DND-41 (cell line): ENCODE results near the gene SERPINE2.

Experiments
- ATAC-seq: fragments of 200-7000 bp; cut with Tn5 transposase; 3 replicates; pipeline ENCODE4 v1.9.1; 2021; ENCODE audit warnings: low read depth; ENCODE audit not compliant: insufficient read depth
- DNase-seq: peaks from one replicate; pipeline ENCODE4 v3.0.0-alpha.2; 2020
- H2AFZ ChIP-seq: 2 replicates; pipeline ENCODE4 v1.6.0; 2012; ENCODE audit warnings: low read depth, low read length
- H3K27ac ChIP-seq: 2 replicates; pipeline ENCODE4 v1.5.1; 2012; ENCODE audit warnings: low read length, inconsistent platforms
- H3K27me3 ChIP-seq: fragments of 200-600 bp; sonication (generic); 2 replicates; pipeline ENCODE4 v1.6.0; 2012; ENCODE audit warnings: low read length, mild to moderate bottlenecking, inconsistent platforms; ENCODE audit not compliant: insufficient read depth, poor library complexity
- H3K36me3 ChIP-seq: 2 replicates; pipeline ENCODE4 v1.5.1; 2012; ENCODE audit warnings: low read length, inconsistent platforms; ENCODE audit not compliant: insufficient read depth
- H3K4me1 ChIP-seq: 2 replicates; pipeline ENCODE4 v1.5.1; 2012; ENCODE audit warnings: mild to moderate bottlenecking, low read length; ENCODE audit not compliant: insufficient read depth
- H3K4me2 ChIP-seq: 2 replicates; pipeline ENCODE4 v1.6.0; 2012; ENCODE audit warnings: mild to moderate bottlenecking, moderate library complexity, low read length, inconsistent platforms; ENCODE audit not compliant: insufficient read depth
- H3K4me3 ChIP-seq, 2 experiments: fragments of 200-600 bp in 1 of 2; shearing (Covaris generic) in 1 of 2; 2 replicates each; pipeline ENCODE4 v1.5.1; 2012 to 2016; ENCODE audit warnings: inconsistent platforms in 2 of 2, low read length in 2 of 2, mild to moderate bottlenecking in 2 of 2, low read depth in 1 of 2, moderate library complexity in 1 of 2
- H3K79me2 ChIP-seq: 2 replicates; pipeline ENCODE4 v1.6.0; 2012; ENCODE audit warnings: low read length, inconsistent platforms; ENCODE audit not compliant: insufficient read depth
- H3K9ac ChIP-seq: 2 replicates; pipeline ENCODE4 v1.6.0; 2012; ENCODE audit warnings: low read depth, mild to moderate bottlenecking, inconsistent platforms, low read length, moderate library complexity
- H3K9me3 ChIP-seq: 2 replicates; pipeline ENCODE4 v1.5.1; 2012; ENCODE audit warnings: low read length, moderate library complexity, mild to moderate bottlenecking, inconsistent platforms; ENCODE audit not compliant: insufficient read depth, severe bottlenecking
- H4K20me1 ChIP-seq: 2 replicates; pipeline ENCODE4 v1.6.0; 2012; ENCODE audit warnings: low read length; ENCODE audit not compliant: insufficient read depth
- EZH2 ChIP-seq: IDR thresholded peaks from 3 replicates; pipeline ENCODE4 v1.6.1; 2012; ENCODE audit warnings: borderline replicate concordance, low read depth, mild to moderate bottlenecking, moderate library complexity, low read length, inconsistent platforms; ENCODE audit not compliant: severe bottlenecking
- TF ChIP-seq, protein P1 (sequence below): IDR thresholded peaks from 2 replicates; pipeline ENCODE4 v1.5.1; 2012; ENCODE audit warnings: borderline replicate concordance, low read length, moderate library complexity, mild to moderate bottlenecking; ENCODE audit not compliant: poor library complexity, severe bottlenecking; ENCODE audit errors: extremely low read depth

The SERPINE2 gene

GRCh38 chr2:224024270-224024669, 14.8 kb downstream of the SERPINE2 start:
- Histone ChIP-seq H3K4me1 (peaks cover 6% of the 10 kb centered on the region; the same call in 1 of the 2 replicates), H4K20me1 (no peaks in the 10 kb centered on the region), H2AFZ (no peak overlapping the region), H3K79me2 (no peaks in the 10 kb centered on the region), H3K4me2 (no peak overlapping the region), H3K36me3 (no peaks in the 10 kb centered on the region), H3K9me3 (no peaks in the 10 kb centered on the region), H3K27me3 (no peaks in the 10 kb centered on the region), H3K27ac (no peak overlapping the region), H3K4me3 (no peak overlapping the region), H3K9ac (no peak overlapping the region)
- no peak for TF ChIP-seq EZH2
- TF ChIP-seq, protein P1, sequence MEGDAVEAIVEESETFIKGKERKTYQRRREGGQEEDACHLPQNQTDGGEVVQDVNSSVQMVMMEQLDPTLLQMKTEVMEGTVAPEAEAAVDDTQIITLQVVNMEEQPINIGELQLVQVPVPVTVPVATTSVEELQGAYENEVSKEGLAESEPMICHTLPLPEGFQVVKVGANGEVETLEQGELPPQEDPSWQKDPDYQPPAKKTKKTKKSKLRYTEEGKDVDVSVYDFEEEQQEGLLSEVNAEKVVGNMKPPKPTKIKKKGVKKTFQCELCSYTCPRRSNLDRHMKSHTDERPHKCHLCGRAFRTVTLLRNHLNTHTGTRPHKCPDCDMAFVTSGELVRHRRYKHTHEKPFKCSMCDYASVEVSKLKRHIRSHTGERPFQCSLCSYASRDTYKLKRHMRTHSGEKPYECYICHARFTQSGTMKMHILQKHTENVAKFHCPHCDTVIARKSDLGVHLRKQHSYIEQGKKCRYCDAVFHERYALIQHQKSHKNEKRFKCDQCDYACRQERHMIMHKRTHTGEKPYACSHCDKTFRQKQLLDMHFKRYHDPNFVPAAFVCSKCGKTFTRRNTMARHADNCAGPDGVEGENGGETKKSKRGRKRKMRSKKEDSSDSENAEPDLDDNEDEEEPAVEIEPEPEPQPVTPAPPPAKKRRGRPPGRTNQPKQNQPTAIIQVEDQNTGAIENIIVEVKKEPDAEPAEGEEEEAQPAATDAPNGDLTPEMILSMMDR: no peak
- DNase-seq (no peak), ATAC-seq (no peak)

- Histone ChIP-seq H3K9me3 (no peaks in the 10 kb centered on the region), H3K27ac (no peak overlapping the region), H3K4me1 (peaks cover 6% of the 10 kb centered on the region; the same call in 1 of the 2 replicates), H2AFZ (no peak overlapping the region), H3K4me3 (no peak overlapping the region), H3K36me3 (no peaks in the 10 kb centered on the region), H3K79me2 (no peaks in the 10 kb centered on the region), H3K4me2 (no peak overlapping the region), H3K27me3 (no peaks in the 10 kb centered on the region), H3K9ac (no peak overlapping the region), H4K20me1 (no peaks in the 10 kb centered on the region)
- ATAC-seq: no peak
- no peak for DNase-seq
- TF ChIP-seq, protein P1: no peak
- no peak for TF ChIP-seq EZH2
Measured at GRCh38 chr2:224023188-224023587, 15.9 kb downstream of the SERPINE2 start.

GRCh38 chr2:224022486-224022885, 16.6 kb downstream of the SERPINE2 start:
- no peaks in the 10 kb centered on the region for H3K9me3 ChIP-seq
- no peak overlapping the region for H2AFZ ChIP-seq
- no peak for DNase-seq
- no peak for TF ChIP-seq EZH2
- TF ChIP-seq, protein P1: no peak
- no peaks in the 10 kb centered on the region for H3K27me3 ChIP-seq
- H3K4me3 ChIP-seq: no peak overlapping the region
- no peaks in the 10 kb centered on the region for H3K36me3 ChIP-seq
- peaks cover 6% of the 10 kb centered on the region; the same call in 1 of the 2 replicates for H3K4me1 ChIP-seq
- no peak for ATAC-seq
- H3K9ac ChIP-seq: no peak overlapping the region
- H4K20me1 ChIP-seq: no peaks in the 10 kb centered on the region
- H3K27ac ChIP-seq: no peak overlapping the region
- H3K4me2 ChIP-seq: no peak overlapping the region
- no peaks in the 10 kb centered on the region for H3K79me2 ChIP-seq

- H3K9me3 ChIP-seq: no peaks in the 10 kb centered on the region
- no peak overlapping the region for H2AFZ ChIP-seq
- TF ChIP-seq, protein P1: no peak
- TF ChIP-seq EZH2: no peak
- H3K36me3 ChIP-seq: no peaks in the 10 kb centered on the region
- no peak for ATAC-seq
- H4K20me1 ChIP-seq: no peaks in the 10 kb centered on the region
- H3K9ac ChIP-seq: no peak overlapping the region
- H3K4me1 ChIP-seq: no peaks in the 10 kb centered on the region
- peaks cover 2% of the 10 kb centered on the region for H3K27me3 ChIP-seq
- no peak for DNase-seq
- H3K27ac ChIP-seq: no peak overlapping the region
- H3K4me3 ChIP-seq: no peak overlapping the region
- H3K4me2 ChIP-seq: no peak overlapping the region
- no peaks in the 10 kb centered on the region for H3K79me2 ChIP-seq
Measured at GRCh38 chr2:224020523-224020922, 18.6 kb downstream of the SERPINE2 start.
